ENCODE results near the gene TIAL1. TPM values are rescaled to one million over a fixed set of nuclear protein-coding genes. Genes with fewer than 3 reads are reported as not detected.
A peak's percentile ranks its signal among the peaks of the same experiment; 100 is the strongest.

Gene TIAL1
- total and polyA plus RNA-seq, 2 donors (not counting 1 experiment from before 2014, with no cell fraction given), result 38.5 to 116 TPM

GRCh38 chr10:119598397-119598796, 1.6 kb upstream of the TIAL1 start:
- no peaks in the 10 kb centered on the region for H3K27me3 ChIP-seq (ENCODE audit: control insufficient read depth, insufficient read depth, low read length)
- DNase-seq (ENCODE audit: low read depth in 2 of 2), result no peak
- no peak overlapping the region for H3K9ac ChIP-seq (ENCODE audit: insufficient read depth, low read length)
- H3K36me3 ChIP-seq (ENCODE audit: control insufficient read depth, insufficient read depth, low read length), result no peaks in the 10 kb centered on the region
- no peak overlapping the region for H2AFZ ChIP-seq (ENCODE audit: low read length)
- TF ChIP-seq EZH2 (IDR thresholded peaks at IDR 0.05; ENCODE audit: low read length, missing control alignments) (no peak), CTCF (conservative IDR thresholded peaks at IDR 0.05 in 1 of 2, IDR thresholded peaks at IDR 0.05 in 1 of 2; ENCODE audit: low read depth in 1 of 2, low read length in 2 of 2) (no peak)
- no peaks in the 10 kb centered on the region for H4K20me1 ChIP-seq (ENCODE audit: control insufficient read depth, extremely low read depth, insufficient read depth, low read length)
- no peak overlapping the region for H3K4me2 ChIP-seq (ENCODE audit: extremely low read depth, insufficient read depth, low read length)
- H3K79me2 ChIP-seq (ENCODE audit: control insufficient read depth, insufficient read depth, low read length), result peaks cover 28% of the 10 kb centered on the region
- no peak overlapping the region for H3K27ac ChIP-seq (ENCODE audit: insufficient read depth, low read length)
- H3K9me3 ChIP-seq (ENCODE audit: control insufficient read depth, insufficient read depth, low read depth, low read length), result no peaks in the 10 kb centered on the region
- H3K4me1 ChIP-seq (ENCODE audit: control insufficient read depth, extremely low read depth, insufficient read depth, low read length), result no peaks in the 10 kb centered on the region
- H3K4me3 ChIP-seq (replicated peaks in 1 of 4; ENCODE audit: control extremely low read depth in 1 of 4, insufficient read depth in 1 of 4, low read depth in 3 of 4, low read length in 4 of 4), result no peak overlapping the region

GRCh38 chr10:119597405-119598186, 832 bp upstream of the TIAL1 start:
- H3K27me3 ChIP-seq (ENCODE audit: control insufficient read depth, insufficient read depth, low read length), result no peaks in the 10 kb centered on the region
- H3K4me2 ChIP-seq (ENCODE audit: extremely low read depth, insufficient read depth, low read length), result peak overlapping the region; percentile 59
- peaks cover 3% of the 10 kb centered on the region for H4K20me1 ChIP-seq (ENCODE audit: control insufficient read depth, extremely low read depth, insufficient read depth, low read length)
- peak overlapping the region; percentile 93 for H3K27ac ChIP-seq (ENCODE audit: insufficient read depth, low read length)
- H3K9ac ChIP-seq (ENCODE audit: insufficient read depth, low read length), result no peak overlapping the region
- H2AFZ ChIP-seq (ENCODE audit: low read length), result no peak overlapping the region
- no peak for TF ChIP-seq EZH2 (IDR thresholded peaks at IDR 0.05; ENCODE audit: low read length, missing control alignments)
- TF ChIP-seq CTCF (conservative IDR thresholded peaks at IDR 0.05 in 1 of 2, IDR thresholded peaks at IDR 0.05 in 1 of 2; ENCODE audit: low read depth in 1 of 2, low read length in 2 of 2), result no peak
- H3K79me2 ChIP-seq (ENCODE audit: control insufficient read depth, insufficient read depth, low read length), result peaks cover 36% of the 10 kb centered on the region
- H3K4me1 ChIP-seq (ENCODE audit: control insufficient read depth, extremely low read depth, insufficient read depth, low read length), result peaks cover 2% of the 10 kb centered on the region
- no peaks in the 10 kb centered on the region for H3K36me3 ChIP-seq (ENCODE audit: control insufficient read depth, insufficient read depth, low read length)
- H3K4me3 ChIP-seq (replicated peaks in 1 of 4; ENCODE audit: control extremely low read depth in 1 of 4, insufficient read depth in 1 of 4, low read depth in 3 of 4, low read length in 4 of 4), result peak overlapping the region; percentile 22 to 78 (median 42)
- H3K9me3 ChIP-seq (ENCODE audit: control insufficient read depth, insufficient read depth, low read depth, low read length), result no peaks in the 10 kb centered on the region
- no peak for DNase-seq (ENCODE audit: low read depth in 2 of 2)

- H3K9ac ChIP-seq (ENCODE audit: insufficient read depth, low read length), result peak overlapping the region; percentile 93
- H3K27me3 ChIP-seq (ENCODE audit: control insufficient read depth, insufficient read depth, low read length), result no peaks in the 10 kb centered on the region
- H4K20me1 ChIP-seq (ENCODE audit: control insufficient read depth, extremely low read depth, insufficient read depth, low read length), result peaks cover 7% of the 10 kb centered on the region
- peak; percentile 40 to 58 for DNase-seq (ENCODE audit: low read depth in 2 of 2)
- H3K79me2 ChIP-seq (ENCODE audit: control insufficient read depth, insufficient read depth, low read length), result peaks cover 52% of the 10 kb centered on the region
- H3K27ac ChIP-seq (ENCODE audit: insufficient read depth, low read length), result peak overlapping the region; percentile 93
- peaks cover 2% of the 10 kb centered on the region for H3K4me1 ChIP-seq (ENCODE audit: control insufficient read depth, extremely low read depth, insufficient read depth, low read length)
- peak overlapping the region; percentile 69 for H3K4me2 ChIP-seq (ENCODE audit: extremely low read depth, insufficient read depth, low read length)
- H2AFZ ChIP-seq (ENCODE audit: low read length), result no peak overlapping the region
- H3K36me3 ChIP-seq (ENCODE audit: control insufficient read depth, insufficient read depth, low read length), result no peaks in the 10 kb centered on the region
- no peaks in the 10 kb centered on the region for H3K9me3 ChIP-seq (ENCODE audit: control insufficient read depth, insufficient read depth, low read depth, low read length)
- TF ChIP-seq CTCF (conservative IDR thresholded peaks at IDR 0.05 in 1 of 2, IDR thresholded peaks at IDR 0.05 in 1 of 2; ENCODE audit: low read depth in 1 of 2, low read length in 2 of 2) (no peak), EZH2 (IDR thresholded peaks at IDR 0.05; ENCODE audit: low read length, missing control alignments) (no peak)
- peak overlapping the region; percentile 75 to 93 (median 85) for H3K4me3 ChIP-seq (replicated peaks in 1 of 4; ENCODE audit: control extremely low read depth in 1 of 4, insufficient read depth in 1 of 4, low read depth in 3 of 4, low read length in 4 of 4)
These were observed 868 bp downstream of the TIAL1 start for GRCh38 chr10:119595676-119596515.

All from fibroblast of lung (primary cell).